H1 (cell line): ENCODE measurements around the gene UFSP2. TPM values are rescaled to one million over a fixed set of nuclear protein-coding genes. Genes with fewer than 3 reads are reported as not detected.

Source experiments
- CTCF ChIA-PET: fragments of 300-600 bp; sonication (Branson Sonifier 250); formaldehyde crosslinking; loops from one replicate; lab custom pipeline; 2021; ENCODE audit not compliant: partially characterized antibody; lab: Charles Lee
- POLR2A ChIA-PET: fragments of 300-600 bp; sonication (Branson Sonifier 250); formaldehyde crosslinking; loops from one replicate; lab custom pipeline; 2021; ENCODE audit warnings: inconsistent platforms; ENCODE audit not compliant: partially characterized antibody; lab: Charles Lee
- DNase-seq, 2 experiments: peaks; one replicate each; pipeline versions ENCODE4 v3.0.0 to v3.0.0-alpha.2; 2010 to 2022; ENCODE audit warnings: low spot score in 2 of 2, low read depth in 1 of 2, mixed read lengths in 1 of 2
- FAIRE-seq: peaks from 2 replicates; lab custom pipeline; 2011; peaks lifted over from hg19 to GRCh38; lab: Jason Lieb, UNC
- H2AFZ ChIP-seq: 2 replicates; pipeline ENCODE4 v1.8.1; 2012; ENCODE audit warnings: low read length, inconsistent platforms
- H2AK5ac ChIP-seq: 2 replicates; pipeline ENCODE4 v1.6.1; 2013; ENCODE audit warnings: low read depth, low read length
- H2BK120ac ChIP-seq: replicated peaks from 2 replicates; pipeline ENCODE3; 2013; ENCODE audit warnings: low read depth, low read length, inconsistent platforms
- H2BK12ac ChIP-seq: 2 replicates; pipeline ENCODE4 v1.6.1; 2013; ENCODE audit warnings: low read depth, low read length
- H2BK15ac ChIP-seq: 2 replicates; pipeline ENCODE4 v1.6.1; 2013; ENCODE audit warnings: low read length
- H2BK20ac ChIP-seq: 2 replicates; pipeline ENCODE4 v1.6.1; 2013; ENCODE audit warnings: low read length
- H2BK5ac ChIP-seq: 2 replicates; pipeline ENCODE4 v1.6.1; 2013; ENCODE audit warnings: low read depth, low read length
- H3K14ac ChIP-seq: 2 replicates; pipeline ENCODE4 v1.6.1; 2013; ENCODE audit warnings: inconsistent platforms; ENCODE audit not compliant: insufficient read length
- H3K18ac ChIP-seq: 2 replicates; pipeline ENCODE4 v1.6.1; 2013; ENCODE audit warnings: low read length; ENCODE audit errors: extremely low read depth
- H3K23ac ChIP-seq: 2 replicates; pipeline ENCODE4 v1.6.1; 2013; ENCODE audit warnings: inconsistent platforms; ENCODE audit not compliant: insufficient read length
- H3K23me2 ChIP-seq: 2 replicates; pipeline ENCODE4 v1.6.1; 2013; ENCODE audit warnings: low read depth, low read length
- H3K27ac ChIP-seq: 2 replicates; pipeline ENCODE4 v1.6.1; 2011; ENCODE audit warnings: low read depth, low read length, inconsistent platforms
- H3K27me3 ChIP-seq, 4 experiments: replicated peaks in 1 of 4; 1 replicate in 1 of 4; 2 replicates in 3 of 4; pipeline versions ENCODE4 v1.6.1 to v1.8.1; 2011 to 2013; ENCODE audit warnings: low read length in 3 of 4, mild to moderate bottlenecking in 3 of 4, inconsistent platforms in 2 of 4, mixed read lengths in 2 of 4, moderate library complexity in 1 of 4; ENCODE audit not compliant: control insufficient read depth in 3 of 4, insufficient read depth in 3 of 4; ENCODE audit errors: extremely low read depth in 1 of 4
- H3K36me3 ChIP-seq, 4 experiments: 2 replicates each; pipeline versions ENCODE4 v1.6.1 to v1.8.1; 2011 to 2013; ENCODE audit warnings: mild to moderate bottlenecking in 4 of 4, low read length in 3 of 4, moderate library complexity in 2 of 4, control low read depth in 1 of 4, inconsistent platforms in 1 of 4; ENCODE audit not compliant: insufficient read depth in 4 of 4, control insufficient read depth in 2 of 4
- H3K4ac ChIP-seq: replicated peaks from 2 replicates; pipeline ENCODE3; 2013; ENCODE audit warnings: low read length, low read depth, mixed read lengths, inconsistent platforms; ENCODE audit not compliant: insufficient read length
- H3K4me1 ChIP-seq, 4 experiments: replicated peaks in 1 of 4; 1 replicate in 1 of 4; 2 replicates in 3 of 4; pipeline versions ENCODE4 v1.6.1 to v1.8.1; 2011 to 2013; ENCODE audit warnings: low read length in 3 of 4, inconsistent platforms in 2 of 4, mixed read lengths in 1 of 4; ENCODE audit not compliant: insufficient read depth in 4 of 4, control insufficient read depth in 3 of 4
- H3K4me2 ChIP-seq, 2 experiments: 2 replicates each; pipeline versions ENCODE4 v1.6.1 to v1.8.1; 2011 to 2013; ENCODE audit warnings: low read depth in 2 of 2, low read length in 2 of 2, control low read depth in 1 of 2, inconsistent platforms in 1 of 2, mild to moderate bottlenecking in 1 of 2; ENCODE audit not compliant: insufficient read depth in 1 of 2
- H3K4me3 ChIP-seq, 4 experiments: fragments of 200-600, 300-600 bp in 1 of 4; sonication (generic), shearing (Covaris generic), sonication (Bioruptor Twin) in 1 of 4; 2 replicates each; pipeline versions ENCODE4 v1.5.1 to v1.8.1; 2011 to 2016; ENCODE audit warnings: low read length in 4 of 4, low read depth in 3 of 4, control low read depth in 2 of 4, inconsistent platforms in 2 of 4, mild to moderate bottlenecking in 2 of 4, mixed read lengths in 1 of 4, moderate library complexity in 1 of 4; ENCODE audit not compliant: insufficient read depth in 2 of 4; ENCODE audit errors: extremely low read depth in 1 of 4
- H3K56ac ChIP-seq: replicated peaks from 2 replicates; pipeline ENCODE3; 2013; ENCODE audit warnings: low read depth, mild to moderate bottlenecking, mixed read lengths, low read length, inconsistent platforms; ENCODE audit not compliant: insufficient read length
- H3K79me1 ChIP-seq: 2 replicates; pipeline ENCODE4 v1.6.1; 2013; ENCODE audit warnings: low read depth, low read length, control low read depth
- H3K79me2 ChIP-seq, 2 experiments: 2 replicates each; pipeline versions ENCODE4 v1.6.1 to v1.8.1; 2012 to 2013; ENCODE audit warnings: low read length in 2 of 2, mild to moderate bottlenecking in 2 of 2, inconsistent platforms in 1 of 2; ENCODE audit not compliant: insufficient read depth in 2 of 2, control insufficient read depth in 1 of 2
- H3K9ac ChIP-seq, 4 experiments: replicated peaks in 1 of 4; 1 replicate in 1 of 4; 2 replicates in 3 of 4; pipeline versions ENCODE4 v1.6.1 to v1.8.1; 2011 to 2013; ENCODE audit warnings: low read depth in 3 of 4, low read length in 3 of 4, control low read depth in 2 of 4, mild to moderate bottlenecking in 2 of 4, moderate library complexity in 2 of 4, inconsistent platforms in 1 of 4; ENCODE audit errors: extremely low read depth in 1 of 4
- H3K9me3 ChIP-seq, 2 experiments: 2 replicates each; pipeline versions ENCODE4 v1.6.1 to v1.8.1; 2012 to 2013; ENCODE audit warnings: mild to moderate bottlenecking in 2 of 2, moderate library complexity in 2 of 2, control low read depth in 1 of 2, inconsistent platforms in 1 of 2, low read depth in 1 of 2, low read length in 1 of 2, mixed read lengths in 1 of 2; ENCODE audit not compliant: insufficient read depth in 2 of 2
- H4K20me1 ChIP-seq, 2 experiments: replicated peaks in 1 of 2; 2 replicates each; pipeline versions ENCODE3 to v1.8.1; 2011 to 2013; ENCODE audit warnings: inconsistent platforms in 2 of 2, low read length in 2 of 2, mild to moderate bottlenecking in 1 of 2; ENCODE audit not compliant: insufficient read depth in 2 of 2, control insufficient read depth in 1 of 2
- H4K5ac ChIP-seq: 2 replicates; pipeline ENCODE4 v1.6.1; 2013; ENCODE audit warnings: low read length, low read depth, mixed read lengths, inconsistent platforms; ENCODE audit not compliant: insufficient read length
- H4K8ac ChIP-seq: 2 replicates; pipeline ENCODE4 v1.8.0; 2013; ENCODE audit warnings: mild to moderate bottlenecking, moderate library complexity, low read length, inconsistent platforms; ENCODE audit not compliant: insufficient read depth; ENCODE audit errors: extremely low read depth
- H4K91ac ChIP-seq: replicated peaks from 2 replicates; pipeline ENCODE3; 2013; ENCODE audit warnings: low read length, mixed read lengths, inconsistent platforms; ENCODE audit not compliant: insufficient read length
- BACH1 ChIP-seq: IDR thresholded peaks from 2 replicates; pipeline ENCODE4 v1.6.1; 2012; ENCODE audit warnings: low read length, improper control_type of control experiment
- CEBPB ChIP-seq: IDR thresholded peaks from 2 replicates; pipeline ENCODE4 v1.6.1; 2012; ENCODE audit warnings: low read depth, low read length
- CTBP2 ChIP-seq: IDR thresholded peaks from 2 replicates; pipeline ENCODE4 v1.7.0; 2011; ENCODE audit warnings: borderline replicate concordance, mild to moderate bottlenecking, moderate library complexity, mixed read lengths, low read length; ENCODE audit not compliant: insufficient read depth, insufficient read length
- GTF2F1 ChIP-seq: IDR thresholded peaks from 2 replicates; pipeline ENCODE4 v1.6.1; 2012; ENCODE audit warnings: low read depth, low read length, improper control_type of control experiment, borderline replicate concordance
- HDAC6 ChIP-seq: IDR thresholded peaks from one replicate; pipeline ENCODE4 v1.7.1; 2012; ENCODE audit warnings: low read depth, mild to moderate bottlenecking, inconsistent platforms, low read length, moderate library complexity
- POLR2A ChIP-seq, 2 experiments: IDR thresholded peaks; 1 replicate in 1 of 2; 2 replicates in 1 of 2; pipeline ENCODE4 v1.6.1; 2011; ENCODE audit warnings: low read depth in 2 of 2, low read length in 2 of 2, mild to moderate bottlenecking in 2 of 2; ENCODE audit errors: control extremely low read depth in 1 of 2
- POU5F1 ChIP-seq: IDR thresholded peaks from 2 replicates; pipeline ENCODE4 v1.6.1; 2011; ENCODE audit warnings: low read depth, mild to moderate bottlenecking, low read length, moderate library complexity
- SAP30 ChIP-seq: fragments of 300-600 bp; sonication (generic); IDR thresholded peaks from 2 replicates; pipeline ENCODE4 v1.7.1; 2012; ENCODE audit warnings: low read length, moderate library complexity, mild to moderate bottlenecking, inconsistent platforms; ENCODE audit not compliant: insufficient read depth, insufficient replicate concordance
- WGBS, 2 experiments: shearing (Covaris generic) in 1 of 2; methylation state at CpG; one replicate each; pipeline versions ENCODE4 v1.1.6 to v1.1.7; 2013 to 2015; ENCODE audit warnings: low lambda C conversion rate in 2 of 2, mixed read lengths in 2 of 2, inconsistent platforms in 1 of 2, low coverage in 1 of 2, missing lambda C conversion rate in 1 of 2; ENCODE audit not compliant: insufficient replicate concordance in 2 of 2, insufficient coverage in 1 of 2, insufficient read length in 1 of 2; ENCODE audit errors: extremely low coverage in 1 of 2, missing lambda C conversion rate in 1 of 2; 5-methylcytosine and 5-hydroxymethylcytosine counted together
- polyA plus RNA-seq, 7 experiments: library from polyadenylated mRNA; depleted of rRNA in 3 of 7; stranded (reverse) in 5 of 7; unstranded in 2 of 7; fragments of >200 nt in 5 of 7; fragments of 200-250 nt in 2 of 7; gene quantifications; 1 replicate in 5 of 7; 2 replicates in 1 of 7; 4 replicates in 1 of 7; pipeline versions ENCODE4 v1.2.1 to v1.2.3, GENCODE V29; 2011 to 2013; ENCODE audit warnings: missing spikeins in 2 of 7, mixed read lengths in 2 of 7
- total RNA-seq: library from RNA; stranded (reverse); fragmentation: NEBNext Ultra II Directional; extraction: Animal tissue kit (Norgen Biotek cat#: 25700); gene quantifications from 2 replicates; pipeline ENCODE4 v1.2.1, GENCODE V29; 2021
- TF ChIP-seq, protein P1 (sequence below): IDR thresholded peaks from 2 replicates; pipeline ENCODE4 v1.6.1; 2012; ENCODE audit warnings: inconsistent platforms
- TF ChIP-seq, protein P2 (sequence below), 3 experiments: IDR thresholded peaks; 1 replicate in 2 of 3; 2 replicates in 1 of 3; pipeline versions ENCODE4 v1.5.1 to v1.6.1; 2011; ENCODE audit warnings: low read length in 3 of 3, mild to moderate bottlenecking in 3 of 3, inconsistent platforms in 2 of 3, low read depth in 1 of 3, moderate library complexity in 1 of 3; ENCODE audit not compliant: insufficient read depth in 1 of 3; ENCODE audit errors: control extremely low read depth in 1 of 3

UFSP2 gene
- total and polyA plus RNA-seq, 2 of the 8 experiments (the other 6 are each of a cell fraction or from before 2014, with no cell fraction given), result 22.9 to 26.0 TPM

DNA sequence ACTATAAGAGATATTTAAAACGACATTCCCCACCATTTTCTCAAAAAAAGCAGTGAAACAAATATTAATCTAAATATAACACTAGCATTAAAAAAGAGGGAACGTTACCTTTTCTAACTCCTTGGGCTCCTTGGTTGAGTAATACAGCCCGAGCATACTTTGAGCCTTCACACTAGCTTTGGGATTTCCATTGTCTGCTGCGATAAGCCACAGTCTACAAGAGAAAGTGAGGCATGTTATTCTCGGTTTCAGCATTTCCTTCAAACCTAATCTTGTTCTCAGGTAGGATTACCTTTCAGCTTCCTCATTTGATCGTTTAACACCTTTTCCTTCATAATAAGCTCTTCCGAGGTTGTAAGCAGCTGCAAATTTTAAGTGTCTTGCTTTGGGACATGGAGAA is 51.7 kb downstream of the UFSP2 start:
- Histone ChIP-seq H3K23ac (no peak overlapping the region), H4K91ac (no peak overlapping the region), H3K79me2 (no peaks in the 10 kb centered on the region), H4K5ac (no peak overlapping the region), H3K18ac (no peak overlapping the region), H3K27me3 (no peaks in the 10 kb centered on the region), H3K4me2 (no peak overlapping the region), H3K27ac (no peak overlapping the region), H3K4me1 (peaks cover 0 to 4% (median 3%) of the 10 kb centered on the region in 4 experiments; a peak in 2 of 7 replicates), H3K4me3 (no peak overlapping the region), H3K9ac (no peak overlapping the region), H2AK5ac (no peak overlapping the region), H2BK120ac (no peak overlapping the region), H3K14ac (no peak overlapping the region), H3K4ac (no peak overlapping the region), H3K56ac (no peak overlapping the region), H3K23me2 (no peaks in the 10 kb centered on the region), H2BK15ac (no peak overlapping the region), H2BK20ac (no peak overlapping the region), H2BK12ac (no peak overlapping the region), H3K79me1 (no peaks in the 10 kb centered on the region), H3K36me3 (peaks cover 0 to 6% (median 0%) of the 10 kb centered on the region in 4 experiments; a peak in 3 of 8 replicates), H4K20me1 (no peaks in the 10 kb centered on the region), H4K8ac (no peak overlapping the region), H3K9me3 (no peaks in the 10 kb centered on the region), H2AFZ (no peak overlapping the region), H2BK5ac (no peak overlapping the region)
- DNase-seq (no peak), FAIRE-seq (no peak)
- ChIA-PET CTCF (interaction anchor here (0.6 to 1.0 kb wide), 2 partner anchors 77 to 317 kb away, joined by 3 read pairs; no protein-coding TSS in a partner anchor), POLR2A (no interaction called here)
- 88% methylated on average over 7 of the region's 7 CpGs; no CpG with 5 or more reads in 1 of the 2 experiments for WGBS, 2 experiments
- TF ChIP-seq SAP30 (no peak), BACH1 (no peak), HDAC6 (no peak), CTBP2 (no peak), CEBPB (no peak), POLR2A (IDR thresholded peaks at IDR 0.05; ENCODE audit: control extremely low read depth in 1 of 2, low read depth in 2 of 2, low read length in 2 of 2) (no peak), GTF2F1 (no peak), POU5F1 (no peak)
- TF ChIP-seq, protein P1, sequence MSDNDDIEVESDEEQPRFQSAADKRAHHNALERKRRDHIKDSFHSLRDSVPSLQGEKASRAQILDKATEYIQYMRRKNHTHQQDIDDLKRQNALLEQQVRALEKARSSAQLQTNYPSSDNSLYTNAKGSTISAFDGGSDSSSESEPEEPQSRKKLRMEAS, result no peak
- TF ChIP-seq, protein P2, sequence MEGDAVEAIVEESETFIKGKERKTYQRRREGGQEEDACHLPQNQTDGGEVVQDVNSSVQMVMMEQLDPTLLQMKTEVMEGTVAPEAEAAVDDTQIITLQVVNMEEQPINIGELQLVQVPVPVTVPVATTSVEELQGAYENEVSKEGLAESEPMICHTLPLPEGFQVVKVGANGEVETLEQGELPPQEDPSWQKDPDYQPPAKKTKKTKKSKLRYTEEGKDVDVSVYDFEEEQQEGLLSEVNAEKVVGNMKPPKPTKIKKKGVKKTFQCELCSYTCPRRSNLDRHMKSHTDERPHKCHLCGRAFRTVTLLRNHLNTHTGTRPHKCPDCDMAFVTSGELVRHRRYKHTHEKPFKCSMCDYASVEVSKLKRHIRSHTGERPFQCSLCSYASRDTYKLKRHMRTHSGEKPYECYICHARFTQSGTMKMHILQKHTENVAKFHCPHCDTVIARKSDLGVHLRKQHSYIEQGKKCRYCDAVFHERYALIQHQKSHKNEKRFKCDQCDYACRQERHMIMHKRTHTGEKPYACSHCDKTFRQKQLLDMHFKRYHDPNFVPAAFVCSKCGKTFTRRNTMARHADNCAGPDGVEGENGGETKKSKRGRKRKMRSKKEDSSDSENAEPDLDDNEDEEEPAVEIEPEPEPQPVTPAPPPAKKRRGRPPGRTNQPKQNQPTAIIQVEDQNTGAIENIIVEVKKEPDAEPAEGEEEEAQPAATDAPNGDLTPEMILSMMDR (IDR thresholded peaks at IDR 0.05; ENCODE audit: control extremely low read depth in 1 of 3, insufficient read depth in 1 of 3, low read depth in 1 of 3, low read length in 3 of 3), result no peak
